ENCODE results near the gene MDN1. TPM values are rescaled to one million over a fixed set of nuclear protein-coding genes. Genes with fewer than 3 reads are reported as not detected.

The MDN1 gene
- total RNA-seq, 2 donors from 2014 or later = 47.3 to 102 TPM

GRCh38 chr6:89623749-89624148, 195.8 kb downstream of the MDN1 start:
- Mint-ChIP-seq H3K4me3 (no peak overlapping the region), H3K36me3 (no peaks in the 10 kb centered on the region), H3K27me3 (no peaks in the 10 kb centered on the region), H3K9me3 (no peaks in the 10 kb centered on the region), H3K27ac (peak overlapping the region in 1 of 2 donors; percentile 30), H3K4me1 (ENCODE audit: low read depth in 2 of 2) (no peaks in the 10 kb centered on the region)
- DNase-seq (ENCODE audit: low spot score) (no peak), ATAC-seq (no peak)

- no peak overlapping the region for H3K4me3 Mint-ChIP-seq
- ATAC-seq = no peak
- no peaks in the 10 kb centered on the region for H3K4me1 Mint-ChIP-seq (ENCODE audit: low read depth in 2 of 2)
- no peaks in the 10 kb centered on the region for H3K36me3 Mint-ChIP-seq
- no peak for DNase-seq (ENCODE audit: low spot score)
- H3K9me3 Mint-ChIP-seq = no peaks in the 10 kb centered on the region
- no peak overlapping the region for H3K27ac Mint-ChIP-seq
- H3K27me3 Mint-ChIP-seq = no peaks in the 10 kb centered on the region
These were observed 200.0 kb downstream of the MDN1 start for GRCh38 chr6:89619567-89619966.

- Mint-ChIP-seq H3K9me3 (no peaks in the 10 kb centered on the region), H3K4me3 (no peak overlapping the region), H3K36me3 (no peaks in the 10 kb centered on the region), H3K27ac (no peak overlapping the region), H3K27me3 (no peaks in the 10 kb centered on the region), H3K4me1 (ENCODE audit: low read depth in 2 of 2) (no peaks in the 10 kb centered on the region)
- DNase-seq (ENCODE audit: low spot score) (no peak), ATAC-seq (no peak)
These were observed 201.6 kb downstream of the MDN1 start for GRCh38 chr6:89618026-89618425.

GRCh38 chr6:89616531-89616930, 203.1 kb downstream of the MDN1 start:
- H3K4me1 Mint-ChIP-seq (ENCODE audit: low read depth in 2 of 2) = no peaks in the 10 kb centered on the region
- no peaks in the 10 kb centered on the region for H3K27me3 Mint-ChIP-seq
- no peaks in the 10 kb centered on the region for H3K36me3 Mint-ChIP-seq
- DNase-seq (ENCODE audit: low spot score) (no peak), ATAC-seq (no peak)
- H3K4me3 Mint-ChIP-seq = no peak overlapping the region
- no peaks in the 10 kb centered on the region for H3K9me3 Mint-ChIP-seq
- no peak overlapping the region for H3K27ac Mint-ChIP-seq

GRCh38 chr6:89615882-89616281, 203.7 kb downstream of the MDN1 start:
- H3K9me3 Mint-ChIP-seq = no peaks in the 10 kb centered on the region
- DNase-seq (ENCODE audit: low spot score) = no peak
- no peak for ATAC-seq
- H3K27ac Mint-ChIP-seq = no peak overlapping the region
- H3K36me3 Mint-ChIP-seq = no peaks in the 10 kb centered on the region
- H3K4me3 Mint-ChIP-seq = no peak overlapping the region
- no peaks in the 10 kb centered on the region for H3K27me3 Mint-ChIP-seq
- H3K4me1 Mint-ChIP-seq (ENCODE audit: low read depth in 2 of 2) = no peaks in the 10 kb centered on the region

GRCh38 chr6:89613790-89614189, 205.8 kb downstream of the MDN1 start:
- H3K27ac Mint-ChIP-seq = no peak overlapping the region
- no peaks in the 10 kb centered on the region for H3K27me3 Mint-ChIP-seq
- ATAC-seq = no peak
- H3K4me3 Mint-ChIP-seq = no peak overlapping the region
- H3K4me1 Mint-ChIP-seq (ENCODE audit: low read depth in 2 of 2) = no peaks in the 10 kb centered on the region
- H3K9me3 Mint-ChIP-seq = no peaks in the 10 kb centered on the region
- no peaks in the 10 kb centered on the region for H3K36me3 Mint-ChIP-seq
- DNase-seq (ENCODE audit: low spot score) = no peak

- no peak overlapping the region for H3K27ac Mint-ChIP-seq
- ATAC-seq (no peak), DNase-seq (ENCODE audit: low spot score) (no peak)
- H3K4me3 Mint-ChIP-seq = no peak overlapping the region
- H3K9me3 Mint-ChIP-seq = no peaks in the 10 kb centered on the region
- H3K27me3 Mint-ChIP-seq = no peaks in the 10 kb centered on the region
- no peaks in the 10 kb centered on the region for H3K36me3 Mint-ChIP-seq
- no peaks in the 10 kb centered on the region for H3K4me1 Mint-ChIP-seq (ENCODE audit: low read depth in 2 of 2)
These were observed 207.5 kb downstream of the MDN1 start for GRCh38 chr6:89612121-89612520.

- Mint-ChIP-seq H3K27me3 (no peaks in the 10 kb centered on the region), H3K27ac (no peak overlapping the region), H3K4me3 (no peak overlapping the region), H3K4me1 (ENCODE audit: low read depth in 2 of 2) (no peaks in the 10 kb centered on the region), H3K9me3 (no peaks in the 10 kb centered on the region), H3K36me3 (no peaks in the 10 kb centered on the region)
- ATAC-seq (no peak), DNase-seq (ENCODE audit: low spot score) (no peak)
These were observed 207.9 kb downstream of the MDN1 start for GRCh38 chr6:89611666-89612065.

- peak; percentile 81 for ATAC-seq
- H3K4me3 Mint-ChIP-seq = no peak overlapping the region
These were observed 209.4 kb downstream of the MDN1 start for GRCh38 chr6:89610149-89610642.

GRCh38 chr6:89605861-89606260, 213.7 kb downstream of the MDN1 start:
- no peak for DNase-seq (ENCODE audit: low spot score)
- no peaks in the 10 kb centered on the region for H3K4me1 Mint-ChIP-seq (ENCODE audit: low read depth in 2 of 2)
- H3K27me3 Mint-ChIP-seq = no peaks in the 10 kb centered on the region
- ATAC-seq = no peak
- no peaks in the 10 kb centered on the region for H3K36me3 Mint-ChIP-seq
- no peaks in the 10 kb centered on the region for H3K9me3 Mint-ChIP-seq
- no peak overlapping the region for H3K4me3 Mint-ChIP-seq
- no peak overlapping the region for H3K27ac Mint-ChIP-seq

More at GRCh38 chr6:89610149-89610642, 209.4 kb downstream of the MDN1 start:
- Mint-ChIP-seq H3K36me3 (no peaks in the 10 kb centered on the region), H3K27ac (no peak overlapping the region), H3K27me3 (no peaks in the 10 kb centered on the region), H3K9me3 (no peaks in the 10 kb centered on the region), H3K4me1 (ENCODE audit: low read depth in 2 of 2) (no peaks in the 10 kb centered on the region)
- DNase-seq (ENCODE audit: low spot score) = peak; percentile 76

- no peak for ATAC-seq
- DNase-seq (ENCODE audit: low spot score) = no peak
- Mint-ChIP-seq H3K9me3 (no peaks in the 10 kb centered on the region), H3K4me1 (ENCODE audit: low read depth in 2 of 2) (no peaks in the 10 kb centered on the region), H3K27ac (no peak overlapping the region), H3K27me3 (no peaks in the 10 kb centered on the region), H3K36me3 (no peaks in the 10 kb centered on the region), H3K4me3 (no peak overlapping the region)
These were observed 214.9 kb downstream of the MDN1 start for GRCh38 chr6:89604653-89605052.

GRCh38 chr6:89602166-89602565, 217.4 kb downstream of the MDN1 start:
- peaks cover 3% of the 10 kb centered on the region for H3K9me3 Mint-ChIP-seq
- H3K4me3 Mint-ChIP-seq = no peak overlapping the region
- H3K27me3 Mint-ChIP-seq = no peaks in the 10 kb centered on the region
- H3K27ac Mint-ChIP-seq = no peak overlapping the region
- ATAC-seq = no peak
- no peak for DNase-seq (ENCODE audit: low spot score)
- H3K4me1 Mint-ChIP-seq (ENCODE audit: low read depth in 2 of 2) = peaks cover 3 to 10% of the 10 kb centered on the region in 2 donors
- no peaks in the 10 kb centered on the region for H3K36me3 Mint-ChIP-seq

- DNase-seq (ENCODE audit: low spot score) (no peak), ATAC-seq (no peak)
- Mint-ChIP-seq H3K36me3 (no peaks in the 10 kb centered on the region), H3K4me3 (no peak overlapping the region), H3K4me1 (ENCODE audit: low read depth in 2 of 2) (peaks cover 12 to 22% of the 10 kb centered on the region in 2 donors), H3K27ac (no peak overlapping the region), H3K27me3 (no peaks in the 10 kb centered on the region), H3K9me3 (peaks cover 6% of the 10 kb centered on the region)
These were observed 219.9 kb downstream of the MDN1 start for GRCh38 chr6:89599727-89600126.

GRCh38 chr6:89597988-89598387, 221.6 kb downstream of the MDN1 start:
- Mint-ChIP-seq H3K36me3 (no peaks in the 10 kb centered on the region), H3K27ac (no peak overlapping the region), H3K27me3 (no peaks in the 10 kb centered on the region), H3K9me3 (peaks cover 6% of the 10 kb centered on the region), H3K4me1 (ENCODE audit: low read depth in 2 of 2) (peaks cover 12 to 22% of the 10 kb centered on the region in 2 donors), H3K4me3 (no peak overlapping the region)
- ATAC-seq (no peak), DNase-seq (ENCODE audit: low spot score) (no peak)

GRCh38 chr6:89597372-89597771, 222.2 kb downstream of the MDN1 start:
- peaks cover 6% of the 10 kb centered on the region for H3K9me3 Mint-ChIP-seq
- ATAC-seq (no peak), DNase-seq (ENCODE audit: low spot score) (no peak)
- no peaks in the 10 kb centered on the region for H3K27me3 Mint-ChIP-seq
- no peak overlapping the region for H3K27ac Mint-ChIP-seq
- peaks cover 12 to 22% of the 10 kb centered on the region in 2 donors for H3K4me1 Mint-ChIP-seq (ENCODE audit: low read depth in 2 of 2)
- no peaks in the 10 kb centered on the region for H3K36me3 Mint-ChIP-seq
- no peak overlapping the region for H3K4me3 Mint-ChIP-seq
